DND-41 (cell line): ENCODE results near the gene SAMD4A.

ENCODE experiments used
- CTCF ChIP-seq: IDR thresholded peaks from 2 replicates; pipeline ENCODE4 v1.5.1; 2012; ENCODE audit warnings: borderline replicate concordance, low read length, moderate library complexity, mild to moderate bottlenecking; ENCODE audit not compliant: poor library complexity, severe bottlenecking; ENCODE audit errors: extremely low read depth
- EZH2 ChIP-seq: IDR thresholded peaks from 3 replicates; pipeline ENCODE4 v1.6.1; 2012; ENCODE audit warnings: borderline replicate concordance, low read depth, mild to moderate bottlenecking, moderate library complexity, low read length, inconsistent platforms; ENCODE audit not compliant: severe bottlenecking

DNA sequence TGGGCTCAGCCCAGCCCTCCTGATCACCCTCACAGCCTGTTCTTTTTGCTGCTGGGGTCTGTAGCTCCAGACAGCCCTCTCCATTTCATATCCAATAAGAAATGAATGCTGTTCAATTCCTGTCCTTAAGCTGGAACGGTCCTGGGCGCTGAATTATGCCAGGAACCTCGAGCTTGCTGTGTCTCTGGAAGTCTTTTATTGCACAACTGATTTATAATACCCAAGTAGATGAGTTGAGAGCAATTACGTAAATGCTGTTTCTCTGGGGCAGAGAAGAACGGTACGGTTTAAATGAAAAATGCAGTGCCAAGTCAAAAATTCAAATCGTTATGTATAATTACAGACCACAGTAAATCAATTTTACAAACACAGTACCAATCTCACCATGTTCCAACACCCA lies 161.0 kb downstream of the SAMD4A start:
- TF ChIP-seq CTCF (no peak), EZH2 (no peak)
